Loucy (cell line): ENCODE data around the gene YPEL3.

Experiments
- H2AFZ ChIP-seq: fragments of 200-600 bp; sonication (generic); 2 replicates; pipeline ENCODE4 v1.6.0; 2016; ENCODE audit warnings: antibody characterized with exemption, mild to moderate bottlenecking, low read length, moderate library complexity
- H3F3A ChIP-seq: fragments of 200-600 bp; 2 replicates; pipeline ENCODE4 v1.6.0; 2016; ENCODE audit warnings: antibody characterized with exemption, low read depth, mild to moderate bottlenecking
- H3K27me3 ChIP-seq: fragments of 200-600 bp; sonication (generic); 2 replicates; pipeline ENCODE4 v1.6.1; 2014; ENCODE audit warnings: low read length, mild to moderate bottlenecking; ENCODE audit not compliant: insufficient read depth, poor library complexity, severe bottlenecking
- H3K36me3 ChIP-seq: fragments of 200-600 bp; sonication (generic); 2 replicates; pipeline ENCODE4 v1.6.1; 2016; ENCODE audit warnings: low read length; ENCODE audit not compliant: insufficient read depth
- H3K4me1 ChIP-seq: fragments of 200-600 bp; sonication (generic); 2 replicates; pipeline ENCODE4 v1.5.1; 2014; ENCODE audit warnings: low read length, mild to moderate bottlenecking; ENCODE audit not compliant: insufficient read depth, poor library complexity, severe bottlenecking
- H3K4me2 ChIP-seq: fragments of 200-600 bp; sonication (generic); 2 replicates; pipeline ENCODE4 v1.6.0; 2014; ENCODE audit warnings: antibody characterized with exemption, low read length, low read depth, mild to moderate bottlenecking; ENCODE audit not compliant: poor library complexity, severe bottlenecking
- H3K4me3 ChIP-seq: fragments of 200-600 bp; sonication (generic); 2 replicates; pipeline ENCODE4 v1.5.1; 2014; ENCODE audit warnings: low read length, mild to moderate bottlenecking, mixed read lengths; ENCODE audit not compliant: poor library complexity, severe bottlenecking
- H3K79me2 ChIP-seq: fragments of 200-600 bp; sonication (generic); 2 replicates; pipeline ENCODE4 v1.6.1; 2014; ENCODE audit warnings: low read length; ENCODE audit not compliant: insufficient read depth
- H3K9ac ChIP-seq: fragments of 200-600 bp; sonication (generic); 2 replicates; pipeline ENCODE4 v1.6.0; 2014; ENCODE audit warnings: mild to moderate bottlenecking, low read depth, low read length, moderate library complexity; ENCODE audit not compliant: poor library complexity, severe bottlenecking
- H3K9me2 ChIP-seq: fragments of 200-600 bp; sonication (generic); replicated peaks from 2 replicates; pipeline ENCODE4 v1.6.1; 2016; ENCODE audit warnings: low read depth, low read length, mixed read lengths
- H3K9me3 ChIP-seq: fragments of 200-600 bp; sonication (generic); 2 replicates; pipeline ENCODE4 v1.6.1; 2014; ENCODE audit warnings: mild to moderate bottlenecking, antibody characterized with exemption, low read length, low read depth; ENCODE audit not compliant: insufficient read depth
- H4K20me1 ChIP-seq: fragments of 200-600 bp; sonication (generic); 2 replicates; pipeline ENCODE4 v1.6.0; 2014; ENCODE audit warnings: antibody characterized with exemption, low read length, mild to moderate bottlenecking; ENCODE audit not compliant: insufficient read depth, poor library complexity, severe bottlenecking
- EZH2phosphoT487 ChIP-seq: fragments of 200-600 bp; IDR thresholded peaks from 2 replicates; pipeline ENCODE4 v1.6.1; 2018; ENCODE audit warnings: antibody characterized with exemption, mild to moderate bottlenecking, moderate library complexity, borderline replicate concordance
- TF ChIP-seq, protein P1 (sequence below): fragments of 200-600 bp; sonication (generic); conservative IDR thresholded peaks from 2 replicates; pipeline ENCODE4 v1.5.1; 2014; ENCODE audit warnings: mild to moderate bottlenecking, antibody characterized with exemption, low read length

Gene YPEL3

GRCh38 chr16:30076276-30076791, 19.7 kb downstream of the YPEL3 start:
- TF ChIP-seq EZH2phosphoT487, result no peak
- TF ChIP-seq, protein P1, sequence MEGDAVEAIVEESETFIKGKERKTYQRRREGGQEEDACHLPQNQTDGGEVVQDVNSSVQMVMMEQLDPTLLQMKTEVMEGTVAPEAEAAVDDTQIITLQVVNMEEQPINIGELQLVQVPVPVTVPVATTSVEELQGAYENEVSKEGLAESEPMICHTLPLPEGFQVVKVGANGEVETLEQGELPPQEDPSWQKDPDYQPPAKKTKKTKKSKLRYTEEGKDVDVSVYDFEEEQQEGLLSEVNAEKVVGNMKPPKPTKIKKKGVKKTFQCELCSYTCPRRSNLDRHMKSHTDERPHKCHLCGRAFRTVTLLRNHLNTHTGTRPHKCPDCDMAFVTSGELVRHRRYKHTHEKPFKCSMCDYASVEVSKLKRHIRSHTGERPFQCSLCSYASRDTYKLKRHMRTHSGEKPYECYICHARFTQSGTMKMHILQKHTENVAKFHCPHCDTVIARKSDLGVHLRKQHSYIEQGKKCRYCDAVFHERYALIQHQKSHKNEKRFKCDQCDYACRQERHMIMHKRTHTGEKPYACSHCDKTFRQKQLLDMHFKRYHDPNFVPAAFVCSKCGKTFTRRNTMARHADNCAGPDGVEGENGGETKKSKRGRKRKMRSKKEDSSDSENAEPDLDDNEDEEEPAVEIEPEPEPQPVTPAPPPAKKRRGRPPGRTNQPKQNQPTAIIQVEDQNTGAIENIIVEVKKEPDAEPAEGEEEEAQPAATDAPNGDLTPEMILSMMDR, result no peak
- Histone ChIP-seq H3K4me1 (peaks cover 28% of the 10 kb centered on the region), H3K4me3 (peak overlapping the region; percentile 99), H3F3A (peaks cover 6% of the 10 kb centered on the region; the same call in 1 of the 2 replicates), H2AFZ (peak overlapping the region; percentile 58), H3K36me3 (peaks cover 28% of the 10 kb centered on the region; the same call in 1 of the 2 replicates), H3K4me2 (peak overlapping the region; percentile 97), H3K79me2 (peaks cover 76% of the 10 kb centered on the region), H3K27me3 (peaks cover 5% of the 10 kb centered on the region), H3K9ac (peak overlapping the region; percentile 95), H3K9me3 (no peaks in the 10 kb centered on the region), H3K9me2 (no peaks in the 10 kb centered on the region), H4K20me1 (peaks cover 32% of the 10 kb centered on the region)

- H3F3A ChIP-seq, result peaks cover 6% of the 10 kb centered on the region; the same call in 1 of the 2 replicates
- no peaks in the 10 kb centered on the region for H3K9me2 ChIP-seq
- no peaks in the 10 kb centered on the region for H3K9me3 ChIP-seq
- H3K36me3 ChIP-seq, result peaks cover 28% of the 10 kb centered on the region; the same call in 1 of the 2 replicates
- peaks cover 28% of the 10 kb centered on the region for H3K4me1 ChIP-seq
- H3K79me2 ChIP-seq, result peaks cover 74% of the 10 kb centered on the region
- H3K4me2 ChIP-seq, result peak within 1 kb of the TSS; percentile 97
- peak within 1 kb of the TSS; percentile 95 for H3K9ac ChIP-seq
- peaks cover 38% of the 10 kb centered on the region for H4K20me1 ChIP-seq
- peak within 1 kb of the TSS; percentile 58 for H2AFZ ChIP-seq
- peaks cover 5% of the 10 kb centered on the region for H3K27me3 ChIP-seq
- TF ChIP-seq, protein P1, result no peak
- TF ChIP-seq EZH2phosphoT487, result no peak
- peak within 1 kb of the TSS; percentile 99 for H3K4me3 ChIP-seq
Observed at GRCh38 chr16:30075503-30076275, 20.3 kb downstream of the YPEL3 start, which contains the start of gene PPP4C. Gene PPP4C (plus strand): TSS chr16:30075994. CDS start chr16:30076378, 384 bp downstream.

GRCh38 chr16:30070490-30070889, 25.5 kb downstream of the YPEL3 start:
- Histone ChIP-seq H3K79me2 (peaks cover 74% of the 10 kb centered on the region), H3K9me2 (no peaks in the 10 kb centered on the region), H3K4me1 (peaks cover 33% of the 10 kb centered on the region), H3K4me3 (no peak overlapping the region), H3K36me3 (peaks cover 65% of the 10 kb centered on the region), H3F3A (peaks cover 6% of the 10 kb centered on the region; the same call in 1 of the 2 replicates), H2AFZ (no peak overlapping the region), H3K9ac (no peak overlapping the region), H3K4me2 (peak overlapping the region; percentile 45), H4K20me1 (peaks cover 59% of the 10 kb centered on the region), H3K9me3 (no peaks in the 10 kb centered on the region), H3K27me3 (no peaks in the 10 kb centered on the region)
- TF ChIP-seq EZH2phosphoT487, result no peak
- TF ChIP-seq, protein P1, result no peak
